COR-L47 (cell line): ENCODE measurements around the gene P2RY6.
"Not testable (repeated sequence)": the region's sequence is repeated elsewhere in the genome, so short reads cannot be mapped to it uniquely, and the experiment has no call there.

ENCODE experiments used
- DNase-seq: peaks from one replicate; lab custom pipeline; 2025; lab: John Stamatoyannopoulos, UW

The P2RY6 gene

DNA sequence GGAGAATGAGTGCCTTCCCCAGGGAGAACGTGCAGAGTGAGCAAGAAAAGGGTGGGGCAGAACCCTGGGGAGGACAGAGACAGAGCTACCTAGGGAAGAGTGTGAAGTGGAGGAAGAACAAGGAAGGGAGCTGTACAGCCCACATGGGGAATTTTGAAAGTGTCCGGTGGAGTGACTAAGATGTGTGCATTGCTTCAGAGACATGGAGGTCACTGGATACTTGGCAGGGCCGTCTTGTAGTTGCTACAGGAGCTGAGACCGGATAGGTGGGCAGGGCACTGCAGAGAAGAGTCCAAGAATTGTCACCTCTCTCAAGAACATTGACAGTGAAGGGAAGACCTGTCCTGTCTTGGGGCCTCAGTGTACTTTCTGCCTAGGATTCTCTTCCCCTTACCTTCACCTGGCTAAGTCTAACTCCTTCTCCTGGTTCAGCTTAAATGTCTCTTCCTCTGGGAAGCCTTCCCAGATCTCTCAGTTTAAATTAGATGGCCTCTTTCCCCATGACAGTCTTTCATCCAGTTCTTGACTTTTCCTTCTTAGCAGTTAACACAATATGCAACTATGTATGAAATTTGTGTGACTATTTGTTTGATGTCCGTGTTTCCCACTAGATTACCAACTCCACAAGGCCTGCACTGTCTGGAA, 9.2 kb upstream of the P2RY6 start:
- DNase-seq, result no peak

DNA sequence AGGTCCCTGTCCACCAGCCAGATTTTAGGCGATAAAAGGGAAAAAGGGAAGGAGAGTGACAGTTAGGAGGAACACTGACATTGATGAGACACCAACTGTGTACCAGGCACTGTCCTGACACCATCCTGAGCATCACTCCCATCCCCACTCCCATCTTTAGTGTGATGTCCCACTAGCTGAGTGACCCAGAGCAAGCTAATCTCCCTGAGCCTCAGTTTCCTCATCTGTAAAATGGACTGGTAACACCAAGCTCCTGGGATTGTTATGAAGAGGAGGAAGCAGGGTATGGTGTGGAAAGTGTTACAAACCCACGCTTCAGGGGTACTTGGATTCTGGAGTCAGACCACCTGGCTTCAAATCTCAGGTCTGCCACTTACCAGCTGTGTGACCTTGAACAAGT, 8.5 kb upstream of the P2RY6 start:
- DNase-seq, result no peak

DNA sequence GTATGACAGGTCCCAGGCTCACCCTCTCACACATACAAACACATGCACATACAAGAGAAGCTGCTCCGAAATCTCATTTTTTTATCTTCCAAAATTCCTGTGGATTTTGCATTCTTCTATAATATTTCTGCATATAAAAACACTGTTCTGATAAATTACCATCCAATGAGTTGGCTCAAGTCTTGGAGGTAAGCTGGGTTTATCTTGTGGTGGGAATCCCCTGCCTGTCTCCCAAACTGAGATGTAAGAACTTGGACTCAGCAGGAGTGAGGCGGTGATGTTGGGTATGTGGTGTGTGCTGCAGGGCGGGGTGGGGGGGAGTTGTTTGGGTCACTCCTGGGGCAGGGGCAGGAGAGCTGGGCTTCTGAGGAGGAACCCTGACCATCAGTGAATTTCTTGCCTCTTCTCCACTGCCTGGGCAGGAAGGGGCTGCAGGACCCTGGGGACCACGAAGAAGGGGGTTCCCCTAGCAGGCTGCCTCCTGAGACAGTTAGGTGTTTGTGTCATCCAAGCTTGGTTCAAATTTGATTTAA, 6.8 kb upstream of the P2RY6 start:
- no peak for DNase-seq

DNA sequence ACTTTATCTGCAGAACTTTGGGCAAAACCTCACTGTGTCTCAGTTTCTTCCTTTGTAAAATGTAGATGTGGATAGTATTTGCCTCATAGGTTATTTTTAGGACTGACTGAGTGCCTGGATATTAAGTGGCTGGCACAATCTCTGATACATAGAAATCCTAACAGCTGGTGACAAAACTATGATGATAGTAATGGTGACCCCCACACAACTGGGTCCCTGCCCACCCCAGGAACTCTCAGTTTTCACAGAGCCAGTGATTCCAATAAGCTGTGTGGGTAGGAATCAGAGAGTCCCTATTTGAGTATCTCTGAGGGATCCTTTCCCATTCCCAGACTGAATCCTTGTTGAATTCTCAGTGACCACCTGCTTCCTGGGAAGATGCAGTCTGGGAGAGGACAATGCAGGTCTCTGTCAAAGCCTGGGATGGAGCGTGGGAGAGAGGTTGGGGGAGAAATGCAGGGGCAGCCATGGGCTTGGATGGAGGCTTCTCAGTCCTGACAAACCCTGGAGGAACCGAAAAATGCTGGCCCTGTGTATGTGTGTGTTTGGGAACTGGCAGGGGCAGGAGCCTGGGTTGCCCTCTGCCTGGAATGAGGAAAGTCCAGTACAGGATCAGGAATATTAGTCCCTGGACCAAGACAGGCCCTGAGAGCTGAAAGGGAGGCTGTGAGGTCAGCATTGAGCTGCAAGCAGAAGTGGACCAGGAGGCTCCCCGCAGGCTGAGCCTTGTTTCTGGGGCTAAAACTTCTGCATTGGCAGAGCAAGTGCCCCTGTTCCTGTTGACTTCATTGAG, 6.1 kb upstream of the P2RY6 start:
- DNase-seq, result no peak

DNA sequence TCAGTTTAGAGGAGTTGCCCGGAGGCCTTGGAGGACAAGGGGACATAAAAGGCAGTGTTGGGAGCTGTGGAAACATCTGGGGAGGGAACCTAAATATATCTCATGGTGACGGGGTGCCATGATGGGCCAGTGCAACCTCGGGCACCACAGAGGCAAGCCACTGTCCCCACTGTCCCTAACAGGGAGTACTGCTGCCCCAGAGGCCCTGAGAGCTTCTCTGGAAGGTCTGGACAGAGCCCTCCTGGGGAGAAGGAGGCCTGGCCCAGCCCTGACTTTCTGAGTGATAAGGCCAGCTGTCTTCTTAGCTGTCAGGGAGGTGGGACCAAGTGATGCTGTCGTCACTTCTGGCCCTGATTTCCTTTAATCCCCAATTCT, 5.5 kb upstream of the P2RY6 start:
- no peak for DNase-seq

DNA sequence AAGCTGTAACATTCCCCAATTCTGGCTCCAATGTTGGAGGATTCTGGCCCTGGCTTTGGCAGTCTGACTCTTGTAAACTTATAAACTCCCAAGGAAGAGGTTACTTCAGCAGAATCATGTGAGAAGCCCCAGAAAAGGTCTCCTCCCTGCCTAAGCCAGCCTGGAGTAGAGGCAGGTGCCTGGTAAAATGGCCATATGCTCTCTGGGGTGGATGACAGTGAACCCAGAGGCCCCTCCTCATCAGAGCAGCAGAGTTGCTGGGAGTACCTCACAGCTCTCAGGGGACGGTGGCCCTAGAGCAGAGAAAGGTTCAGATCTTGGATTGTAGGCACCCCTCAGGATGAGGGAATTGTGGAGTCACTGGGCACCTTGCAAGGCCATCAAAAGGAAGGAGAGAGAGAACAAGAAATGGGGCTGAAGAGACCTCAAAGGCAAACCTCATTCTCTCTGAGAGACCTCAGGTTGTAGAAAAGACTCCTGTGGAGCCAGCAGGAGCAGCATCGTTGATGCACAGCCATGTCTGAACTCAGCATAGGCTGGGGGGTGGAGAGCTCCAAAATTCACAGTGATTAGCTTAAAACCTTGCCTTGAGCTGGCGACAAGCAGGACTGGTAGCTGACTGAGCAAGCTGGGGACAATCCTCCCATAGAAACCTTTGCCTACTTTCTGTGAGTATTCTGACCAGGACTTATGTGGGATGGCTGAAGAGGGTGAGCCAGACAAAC, 4.9 kb upstream of the P2RY6 start:
- DNase-seq, result no peak

DNA sequence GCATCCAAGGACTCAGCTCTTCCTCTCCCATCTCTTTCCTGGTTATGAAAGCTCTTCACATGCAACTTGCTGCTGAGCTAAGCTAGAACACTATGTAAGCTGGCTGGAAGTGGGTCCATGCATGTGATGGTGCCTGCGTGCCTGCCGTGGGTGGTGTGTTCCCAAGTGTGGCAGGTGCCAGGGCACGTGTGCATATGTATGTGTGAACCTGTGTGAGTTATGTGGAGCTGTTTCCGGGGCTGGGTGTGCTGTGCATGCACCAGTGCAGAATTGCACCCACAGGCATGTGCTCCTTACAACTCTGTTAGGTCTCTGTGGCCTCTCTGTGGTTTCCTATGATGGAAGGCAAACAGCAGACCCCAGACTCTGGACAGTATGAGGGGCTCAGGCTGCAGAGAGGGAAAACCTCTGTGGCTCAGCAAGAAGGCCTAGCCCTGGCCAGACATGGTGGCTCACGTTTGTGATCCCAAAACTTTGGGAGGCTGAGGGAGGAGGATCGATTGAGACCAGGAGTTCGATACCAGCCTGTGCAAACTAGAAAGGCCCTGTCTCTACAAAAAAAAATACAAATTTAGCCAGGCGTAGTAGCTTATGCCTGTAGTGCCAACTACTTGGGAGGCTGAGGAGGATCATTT, 4.1 kb upstream of the P2RY6 start:
- DNase-seq, result no peak

DNA sequence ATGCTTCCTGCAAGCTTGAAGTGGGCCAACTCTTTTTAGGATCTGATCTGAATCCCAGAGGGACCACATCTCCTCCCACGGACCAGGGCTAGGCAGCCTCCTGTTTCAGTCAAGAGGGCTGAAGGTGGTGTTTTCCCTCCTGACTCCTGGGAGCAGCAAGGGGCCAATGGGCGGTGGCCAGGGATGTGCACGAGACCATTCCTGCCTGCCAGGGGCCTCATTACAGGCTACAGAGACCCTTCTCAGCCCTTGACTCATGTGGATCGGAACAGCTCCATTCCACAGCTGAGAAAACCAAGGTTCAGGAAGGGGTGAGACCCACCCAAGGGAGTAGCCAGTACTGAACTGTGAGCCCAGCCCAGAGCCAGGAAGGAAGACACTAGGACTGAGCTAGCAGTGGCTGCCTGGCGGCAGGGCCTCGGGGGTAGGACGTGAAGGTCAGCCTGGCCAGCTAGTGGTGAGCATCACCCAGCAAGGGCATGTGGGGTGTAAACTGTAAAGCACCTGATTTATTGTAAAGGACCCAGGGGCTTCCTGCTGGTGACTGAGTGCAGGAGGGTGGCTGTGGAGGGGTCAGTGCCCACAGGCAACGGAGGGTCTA, 3.4 kb upstream of the P2RY6 start:
- DNase-seq, result no peak

DNA sequence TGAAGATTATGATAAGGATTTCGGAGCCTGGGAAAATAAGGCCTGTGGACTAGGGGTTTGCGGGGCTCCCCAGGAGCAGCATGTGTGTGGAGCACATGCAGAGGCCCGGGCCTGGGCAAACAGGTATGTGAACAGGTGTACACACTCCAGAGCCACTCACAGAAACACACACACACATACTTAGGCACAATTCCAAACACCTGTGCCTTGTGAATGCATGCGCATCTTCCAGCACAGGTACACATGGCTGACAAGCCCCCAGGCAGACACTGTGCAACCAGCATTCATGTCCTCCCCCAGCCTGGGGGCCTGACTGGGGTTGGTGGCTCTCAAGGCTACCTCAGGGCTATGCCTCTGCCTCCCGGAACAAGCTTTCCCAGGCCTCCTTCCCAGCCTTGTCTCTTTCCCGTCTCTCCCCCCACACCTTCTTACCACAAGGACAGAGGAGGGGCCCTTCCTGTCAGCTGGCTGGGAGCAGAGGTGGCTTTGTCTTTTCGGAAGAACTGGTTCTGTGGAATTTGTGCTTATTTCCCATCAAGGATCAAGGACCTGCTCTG, 2.6 kb upstream of the P2RY6 start:
- no peak for DNase-seq

DNA sequence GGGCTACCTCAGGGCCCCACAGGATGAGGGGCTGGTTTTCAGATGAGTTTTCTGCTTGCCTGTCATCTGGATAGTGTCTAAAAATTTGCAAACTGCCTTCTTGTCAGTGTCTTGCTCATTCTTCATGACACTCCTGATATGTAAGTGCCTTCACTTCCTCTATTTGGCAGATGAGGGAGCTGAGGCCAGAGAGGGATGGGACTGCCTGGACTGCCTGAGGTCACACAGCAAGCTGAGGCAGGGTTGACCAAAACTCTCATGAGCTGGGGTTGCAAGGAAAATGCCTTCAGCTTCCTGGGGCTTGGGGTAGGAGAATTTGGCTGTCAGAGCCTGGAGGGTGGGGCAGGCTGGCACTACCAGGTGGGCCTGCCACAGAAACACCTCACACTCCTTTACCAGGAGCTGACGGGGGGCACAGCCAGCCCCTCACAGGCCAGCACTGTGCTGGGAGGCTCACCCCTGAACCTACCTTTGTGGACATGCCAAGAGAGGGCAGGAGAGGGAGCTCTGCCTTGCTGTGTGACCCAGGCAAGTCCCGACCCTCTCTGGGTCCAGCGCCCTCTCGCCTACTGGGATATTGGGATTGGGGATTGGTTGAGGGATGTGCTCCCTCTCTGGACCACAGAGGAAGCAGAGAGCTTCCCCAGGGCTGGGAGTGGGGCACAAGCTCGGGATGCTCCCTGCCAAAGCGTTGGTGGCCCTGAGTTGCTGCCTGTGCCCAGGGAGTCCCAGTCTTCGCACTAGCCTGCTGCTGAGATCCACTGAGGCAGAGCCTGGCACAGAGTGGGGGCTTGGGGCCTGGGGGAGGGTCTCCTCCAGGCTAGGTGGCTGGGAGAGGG, 1.9 kb upstream of the P2RY6 start:
- no peak for DNase-seq

DNA sequence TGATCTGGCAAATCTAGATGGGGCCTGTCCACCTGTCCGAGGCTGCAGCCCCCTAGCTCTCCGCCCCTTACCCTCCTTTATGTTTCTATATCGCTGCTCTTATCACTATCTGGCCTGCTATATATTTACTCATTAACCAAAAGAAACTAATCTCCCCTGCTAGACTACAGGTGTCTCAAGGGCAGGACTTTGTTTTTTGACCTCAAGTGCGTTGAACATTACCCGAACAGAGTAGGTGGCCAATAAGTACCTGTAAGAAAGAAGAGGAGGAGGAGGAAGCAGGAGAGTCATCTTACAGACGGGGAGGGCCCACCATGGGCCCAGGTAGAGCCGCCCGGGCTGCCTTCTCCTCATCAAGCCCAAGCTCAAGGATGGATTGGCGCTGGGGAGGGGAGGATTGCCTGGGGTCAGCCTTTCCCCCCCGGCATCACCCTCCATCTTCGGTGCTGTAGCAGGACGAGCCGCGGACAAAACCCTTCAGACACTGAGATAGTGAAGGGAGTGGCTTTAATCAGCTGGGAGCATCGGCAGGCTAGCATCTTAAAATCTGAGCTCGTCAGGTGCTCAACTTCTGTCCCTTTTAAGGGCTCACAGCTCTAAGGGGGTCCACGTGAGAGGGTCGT, 1.2 kb upstream of the P2RY6 start:
- no peak for DNase-seq

DNA sequence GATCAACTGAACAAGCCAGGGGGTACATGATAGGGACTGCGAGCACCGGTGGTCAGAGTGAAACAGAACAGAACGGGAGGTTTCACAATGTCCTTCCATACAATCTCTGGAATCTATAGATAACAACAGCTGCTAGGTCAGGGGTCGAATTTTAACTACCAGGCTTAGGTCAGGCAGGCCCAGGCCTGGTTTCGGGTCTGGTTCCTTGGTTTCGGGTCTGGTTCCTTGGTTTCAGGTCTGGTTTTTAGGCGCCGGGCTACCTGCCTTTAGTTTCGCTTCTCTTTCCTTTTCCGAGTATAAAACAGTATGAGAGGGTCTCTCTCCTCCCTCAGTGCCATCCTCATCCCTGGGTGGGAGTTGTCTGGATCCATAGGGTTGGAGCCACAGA, 666 bp upstream of the P2RY6 start:
- DNase-seq, result not testable (repeated sequence)

DNA sequence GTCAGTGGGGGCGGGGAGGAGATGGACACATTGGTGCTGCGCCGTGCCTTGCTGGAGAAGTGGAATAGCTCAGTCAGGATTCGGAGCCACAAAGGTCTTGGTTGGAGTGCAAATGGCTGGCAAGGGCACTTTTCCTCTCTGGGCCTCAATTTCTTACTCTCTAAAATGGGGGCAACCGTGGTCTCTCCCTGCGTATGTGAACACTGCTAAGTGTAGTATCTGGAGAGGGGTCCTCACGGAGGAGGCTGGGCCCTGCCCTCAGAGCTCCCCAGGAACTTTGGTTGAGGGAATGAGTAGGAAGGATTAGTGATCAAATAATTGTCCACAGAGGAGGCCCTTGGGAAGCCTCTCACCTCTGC, 521 bp downstream of the P2RY6 start:
- no peak for DNase-seq

DNA sequence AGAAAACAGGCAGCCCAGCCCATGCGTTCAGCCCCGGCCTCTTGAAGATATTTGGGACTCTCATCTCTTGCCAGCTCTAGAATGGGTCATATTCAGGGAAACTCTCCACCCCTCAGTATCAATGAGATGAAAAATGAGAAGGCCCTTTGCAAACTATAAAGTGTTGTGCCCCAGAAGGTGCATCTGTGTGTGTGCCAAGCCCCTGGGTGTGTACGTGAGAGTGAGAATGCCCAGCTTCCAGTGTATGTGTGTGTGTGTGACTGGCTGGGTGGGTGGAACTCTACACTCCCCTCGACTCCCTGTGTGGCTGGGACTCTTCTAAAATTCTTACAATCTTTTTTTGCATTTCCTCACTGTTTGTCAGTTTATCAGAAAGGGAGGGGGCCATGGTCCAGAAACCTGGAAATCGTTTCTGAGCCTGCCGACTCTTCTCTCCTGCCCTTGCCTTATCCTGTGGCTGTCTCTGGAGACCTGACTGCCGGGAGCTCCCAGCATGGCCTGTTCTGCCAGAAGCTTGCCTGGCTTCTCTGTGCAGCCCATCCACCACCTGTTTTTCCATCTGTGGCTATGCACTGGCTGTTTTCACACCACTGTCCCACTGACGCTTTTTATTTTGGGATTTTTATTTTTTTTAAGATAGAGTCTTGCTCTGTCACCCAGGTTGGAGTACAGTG, 1.2 kb downstream of the P2RY6 start:
- DNase-seq, result no peak

DNA sequence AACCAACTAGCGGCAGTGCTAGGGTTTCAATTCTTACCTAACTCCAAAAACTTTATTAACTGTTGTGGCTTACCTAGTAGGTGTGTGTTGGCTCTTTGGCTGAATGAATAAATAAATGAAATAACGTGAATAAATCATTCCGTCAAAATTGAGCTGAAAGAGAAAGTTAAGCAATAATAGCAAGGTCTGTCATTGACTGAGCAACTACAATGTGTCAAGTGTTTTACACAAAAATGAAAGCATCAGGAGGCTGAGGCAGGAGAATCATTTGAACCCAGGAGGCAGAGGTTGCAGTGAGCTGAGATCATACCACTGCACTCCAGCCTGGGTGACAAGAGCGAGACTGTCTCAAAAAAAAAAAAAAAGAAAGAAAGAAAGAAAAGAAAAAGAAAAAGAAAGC, 2.1 kb downstream of the P2RY6 start:
- not testable (repeated sequence) for DNase-seq

DNA sequence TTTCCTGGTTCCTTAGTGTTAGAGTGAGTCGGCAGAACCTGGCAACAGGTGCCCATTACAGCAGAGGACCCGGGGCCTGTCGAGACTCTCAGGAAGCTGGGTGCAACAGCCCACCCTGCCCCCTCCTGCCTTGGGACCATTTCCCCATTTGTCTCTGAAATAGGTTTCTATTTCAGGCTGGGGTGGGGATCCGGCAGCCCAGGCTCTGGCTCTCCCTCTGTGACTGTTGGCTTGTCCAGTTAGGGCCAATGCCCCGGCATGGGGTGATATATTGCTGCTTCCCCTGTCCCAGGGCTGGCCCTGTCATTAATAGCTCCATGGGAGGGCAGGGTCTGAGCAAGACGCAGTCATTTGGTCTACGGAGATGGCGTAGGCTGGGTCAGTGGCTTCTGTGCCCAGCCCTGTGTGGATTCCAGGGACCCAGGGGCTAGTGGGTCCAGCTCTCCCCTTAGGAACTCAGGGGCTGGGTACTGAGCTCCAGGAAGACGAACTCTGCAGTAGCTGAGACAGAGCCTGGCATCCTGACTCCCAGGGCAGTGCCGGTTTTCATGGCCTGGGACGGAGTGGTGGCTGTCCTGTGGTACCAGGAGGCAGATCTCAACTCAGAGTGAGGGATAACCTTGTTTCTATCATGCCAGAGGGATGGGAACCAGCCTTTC, 2.7 kb downstream of the P2RY6 start:
- DNase-seq, result no peak

DNA sequence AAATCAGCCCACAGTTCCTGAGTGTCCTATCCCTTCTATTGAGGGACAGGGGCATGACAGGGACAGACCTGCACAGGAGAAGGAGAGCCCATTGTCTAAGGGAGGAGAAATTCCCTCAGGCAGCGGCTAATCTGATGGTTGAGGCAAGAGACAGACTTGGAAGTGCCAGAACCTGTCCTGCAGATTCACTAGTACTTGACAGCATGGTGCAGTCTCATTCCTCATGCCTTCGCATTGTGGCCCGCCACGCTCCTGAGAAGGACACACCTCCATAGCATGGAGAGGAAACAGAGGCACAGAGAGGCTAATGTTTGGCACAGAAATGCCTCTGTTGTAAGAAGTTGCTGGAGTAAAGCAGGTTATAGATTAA, 3.2 kb downstream of the P2RY6 start:
- DNase-seq, result no peak

DNA sequence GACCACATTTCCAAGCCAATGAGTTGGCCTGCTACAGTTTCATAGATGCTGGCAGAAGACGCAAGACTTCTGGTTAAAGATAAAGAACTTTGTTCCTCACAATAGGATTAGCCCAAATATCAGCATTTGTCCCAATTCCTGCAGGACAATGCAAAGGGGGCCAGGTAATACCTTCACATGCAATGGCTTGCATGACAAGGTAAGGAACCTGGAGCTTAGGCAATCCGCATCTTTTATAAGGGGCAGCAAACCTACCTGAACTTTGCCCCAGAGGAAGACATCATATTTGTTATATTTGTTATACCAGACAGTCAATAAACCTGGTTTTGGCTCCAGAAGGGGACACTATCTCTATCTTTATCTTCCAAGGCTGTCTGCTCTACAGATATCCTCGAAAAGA, 5.3 kb downstream of the P2RY6 start:
- no peak for DNase-seq

DNA sequence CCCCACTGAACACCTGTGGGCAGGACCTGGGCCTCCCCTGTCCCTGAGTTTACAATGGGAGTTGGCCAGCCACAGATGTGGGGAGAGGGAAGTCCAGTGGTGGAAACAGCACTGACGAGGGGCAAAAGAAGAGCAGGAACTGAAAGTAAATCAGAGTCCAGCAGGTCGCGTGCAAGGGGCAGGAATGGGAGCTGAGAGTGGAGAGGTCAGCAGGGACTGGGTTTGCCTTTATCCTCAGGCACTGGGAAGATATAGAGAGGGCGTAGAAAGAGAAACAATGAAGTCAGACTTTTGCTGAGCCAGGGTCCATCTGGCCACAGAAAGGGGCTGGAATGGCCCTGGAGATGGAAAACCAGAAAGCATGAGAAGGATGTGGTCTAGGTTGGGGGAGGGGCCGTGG, 8.5 kb downstream of the P2RY6 start:
- no peak for DNase-seq
